Keratinocyte (primary cell): ENCODE results near the gene PIP4K2A.

Experiments
- EZH2 ChIP-seq: IDR thresholded peaks from one replicate; pipeline ENCODE4 v1.6.1; 2012; ENCODE audit warnings: inconsistent platforms, mild to moderate bottlenecking, low read length, moderate library complexity
- TF ChIP-seq, protein P1 (sequence below), 3 experiments: IDR thresholded peaks in 1 of 3; conservative IDR thresholded peaks in 1 of 3; optimal IDR thresholded peaks in 1 of 3; 2 replicates in 2 of 3; 3 replicates in 1 of 3; pipeline versions ENCODE3 to v1.5.1; 2011; ENCODE audit warnings: low read length in 3 of 3, mild to moderate bottlenecking in 3 of 3, moderate library complexity in 2 of 3, control low read depth in 1 of 3, inconsistent platforms in 1 of 3; ENCODE audit not compliant: insufficient read depth in 2 of 3; ENCODE audit errors: extremely low read depth in 1 of 3

DNA sequence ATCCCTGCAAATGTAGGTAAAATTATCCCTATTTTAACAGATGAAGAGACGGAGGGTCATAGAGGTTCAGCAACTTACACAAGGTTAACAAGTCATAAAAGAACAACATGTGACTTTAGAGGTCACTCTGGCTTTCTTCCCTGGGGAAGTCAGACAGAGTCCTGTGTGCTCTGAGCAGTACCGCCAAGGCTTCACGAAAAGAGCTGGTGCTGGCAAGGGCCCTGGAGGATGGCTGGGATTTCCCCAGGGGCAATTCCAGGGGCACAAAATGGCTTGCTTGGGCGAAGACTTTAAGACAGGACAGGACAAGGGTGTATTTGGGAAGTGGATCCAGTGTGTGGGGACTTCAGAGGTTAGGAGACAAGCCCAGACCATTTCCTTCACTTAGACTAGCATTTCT lies 144.1 kb downstream of the PIP4K2A start:
- TF ChIP-seq, protein P1, sequence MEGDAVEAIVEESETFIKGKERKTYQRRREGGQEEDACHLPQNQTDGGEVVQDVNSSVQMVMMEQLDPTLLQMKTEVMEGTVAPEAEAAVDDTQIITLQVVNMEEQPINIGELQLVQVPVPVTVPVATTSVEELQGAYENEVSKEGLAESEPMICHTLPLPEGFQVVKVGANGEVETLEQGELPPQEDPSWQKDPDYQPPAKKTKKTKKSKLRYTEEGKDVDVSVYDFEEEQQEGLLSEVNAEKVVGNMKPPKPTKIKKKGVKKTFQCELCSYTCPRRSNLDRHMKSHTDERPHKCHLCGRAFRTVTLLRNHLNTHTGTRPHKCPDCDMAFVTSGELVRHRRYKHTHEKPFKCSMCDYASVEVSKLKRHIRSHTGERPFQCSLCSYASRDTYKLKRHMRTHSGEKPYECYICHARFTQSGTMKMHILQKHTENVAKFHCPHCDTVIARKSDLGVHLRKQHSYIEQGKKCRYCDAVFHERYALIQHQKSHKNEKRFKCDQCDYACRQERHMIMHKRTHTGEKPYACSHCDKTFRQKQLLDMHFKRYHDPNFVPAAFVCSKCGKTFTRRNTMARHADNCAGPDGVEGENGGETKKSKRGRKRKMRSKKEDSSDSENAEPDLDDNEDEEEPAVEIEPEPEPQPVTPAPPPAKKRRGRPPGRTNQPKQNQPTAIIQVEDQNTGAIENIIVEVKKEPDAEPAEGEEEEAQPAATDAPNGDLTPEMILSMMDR (optimal IDR thresholded peaks at IDR 0.05 in 1 of 3, IDR thresholded peaks at IDR 0.05 in 1 of 3, conservative IDR thresholded peaks at IDR 0.05 in 1 of 3; ENCODE audit: extremely low read depth in 1 of 3, insufficient read depth in 2 of 3, low read length in 3 of 3) = no peak
- TF ChIP-seq EZH2 = no peak
